IPS-18a (cell line): ENCODE data around the gene TTC9B.
"Not testable (repeated sequence)": the region's sequence is repeated elsewhere in the genome, so short reads cannot be mapped to it uniquely, and the experiment has no call there.

Experiments used
- H3K27ac ChIP-seq: one replicate; pipeline ENCODE4 v1.5.1; 2013; ENCODE audit warnings: low read length
- H3K27me3 ChIP-seq: one replicate; pipeline ENCODE4 v1.6.1; 2013; ENCODE audit warnings: mild to moderate bottlenecking, low read length; ENCODE audit not compliant: control insufficient read depth, insufficient read depth
- H3K36me3 ChIP-seq: one replicate; pipeline ENCODE4 v1.6.1; 2013; ENCODE audit warnings: low read depth, low read length; ENCODE audit not compliant: control insufficient read depth
- H3K4me1 ChIP-seq: one replicate; pipeline ENCODE4 v1.6.1; 2013; ENCODE audit warnings: low read depth, low read length; ENCODE audit not compliant: control insufficient read depth
- H3K4me3 ChIP-seq: one replicate; pipeline ENCODE4 v1.5.1; 2013; ENCODE audit warnings: low read length
- H3K9ac ChIP-seq: one replicate; pipeline ENCODE4 v1.6.1; 2013; ENCODE audit warnings: mild to moderate bottlenecking, low read length, moderate library complexity
- H3K9me3 ChIP-seq: one replicate; pipeline ENCODE4 v1.6.1; 2013; ENCODE audit warnings: low read depth, low read length; ENCODE audit not compliant: control insufficient read depth

TTC9B gene

DNA sequence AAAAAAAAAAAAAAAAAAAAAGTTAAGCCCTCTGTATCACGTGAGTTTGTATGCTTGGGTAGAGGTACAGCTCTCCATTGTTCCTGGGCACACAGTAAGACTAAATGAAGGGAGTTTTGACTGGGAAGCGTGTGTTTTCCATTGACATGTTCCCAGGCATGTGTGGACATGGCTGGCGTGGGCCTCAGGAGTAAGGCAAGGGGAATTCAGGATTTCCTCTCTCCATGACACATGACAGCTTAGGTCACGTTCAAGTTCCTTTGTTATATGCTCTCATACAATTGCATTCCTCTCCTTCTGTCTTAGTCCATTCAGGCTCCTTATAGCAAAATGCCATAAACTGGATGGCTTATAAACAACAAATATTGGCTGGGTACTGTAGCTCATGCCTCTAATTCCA is 44.1 kb downstream of the TTC9B start:
- H3K9me3 ChIP-seq = no peaks in the 10 kb centered on the region
- no peaks in the 10 kb centered on the region for H3K27me3 ChIP-seq
- H3K36me3 ChIP-seq = no peaks in the 10 kb centered on the region
- no peak overlapping the region for H3K9ac ChIP-seq
- no peak overlapping the region for H3K27ac ChIP-seq
- no peaks in the 10 kb centered on the region for H3K4me1 ChIP-seq
- H3K4me3 ChIP-seq = no peak overlapping the region

GRCh38 chr19:40171293-40171692 is 46.9 kb downstream of the TTC9B start:
- not testable (repeated sequence) for H3K9ac ChIP-seq, H3K4me3 ChIP-seq, H3K36me3 ChIP-seq, H3K9me3 ChIP-seq, H3K27ac ChIP-seq, H3K4me1 ChIP-seq, H3K27me3 ChIP-seq

- not testable (repeated sequence) for H3K27ac ChIP-seq, H3K36me3 ChIP-seq
These were observed 47.7 kb downstream of the TTC9B start for GRCh38 chr19:40170303-40170989.

DNA sequence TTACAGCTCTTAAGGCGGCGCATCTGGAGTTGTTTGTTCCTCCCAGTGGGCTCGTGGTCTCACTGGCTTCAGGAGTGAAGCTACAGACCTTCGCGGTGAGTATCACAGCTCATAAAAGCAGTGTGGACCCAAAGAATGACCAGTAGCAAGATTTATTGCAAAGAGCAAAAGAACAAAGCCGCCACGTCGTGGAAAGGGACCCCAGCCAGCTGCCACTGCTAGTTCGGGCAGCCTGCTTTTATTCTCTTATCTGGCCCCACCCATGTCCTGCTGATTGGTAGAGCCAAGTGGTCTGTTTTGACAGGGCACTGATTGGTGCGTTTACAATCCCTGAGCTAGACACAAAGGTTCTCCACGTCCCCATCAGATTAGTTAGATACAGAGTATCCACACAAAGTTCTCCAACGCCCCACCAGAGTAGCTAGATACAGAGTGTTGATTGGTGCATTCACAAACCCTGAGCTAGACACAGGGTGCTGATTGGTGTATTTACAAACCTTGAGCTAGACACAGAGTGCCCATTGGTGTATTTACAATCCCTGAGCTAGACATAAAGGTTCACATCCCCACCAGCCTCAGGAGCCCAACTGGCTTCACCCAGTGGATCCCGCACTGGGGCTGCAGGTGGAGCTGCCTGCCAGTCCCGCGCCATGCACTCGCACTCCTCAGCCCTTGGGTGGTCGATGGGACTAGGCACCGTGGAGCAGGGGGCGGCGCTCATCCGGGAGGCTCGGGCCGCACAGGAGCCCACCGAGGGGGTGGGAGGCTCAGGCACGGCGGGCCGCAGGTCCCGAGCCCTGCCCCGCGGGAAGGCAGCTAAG is 48.5 kb downstream of the TTC9B start:
- not testable (repeated sequence) for H3K4me3 ChIP-seq, H3K9ac ChIP-seq, H3K36me3 ChIP-seq

More at GRCh38 chr19:40170303-40170989, 47.7 kb downstream of the TTC9B start:
- not testable (repeated sequence) for H3K9ac ChIP-seq, H3K9me3 ChIP-seq, H3K4me3 ChIP-seq, H3K4me1 ChIP-seq, H3K27me3 ChIP-seq

More for the DNA sequence above, 48.5 kb downstream of the TTC9B start:
- H3K4me1 ChIP-seq, H3K27me3 ChIP-seq, H3K9me3 ChIP-seq, H3K27ac ChIP-seq: not testable (repeated sequence)
